Breast epithelium (tissue), 4 donors: ENCODE data around the gene PEX16. TPM values are rescaled to one million over a fixed set of nuclear protein-coding genes. Genes with fewer than 3 reads are reported as not detected.

Experiments used
- DNase-seq, 2 donors: peaks; one replicate each; pipeline ENCODE4 v3.0.0-alpha.2; 2019; ENCODE audit warnings: low spot score in 2 of 2
- H3K27ac ChIP-seq, 2 donors: fragments of 200-600 bp; sonication (generic) in 1 of 2; one replicate each; pipeline ENCODE4 v1.5.1; 2016 to 2019; ENCODE audit warnings: mild to moderate bottlenecking in 1 of 2
- H3K27me3 ChIP-seq, 2 donors: fragments of 200-600 bp; sonication (generic) in 1 of 2; one replicate each; pipeline versions ENCODE4 v1.5.1 to v1.6.0; 2017 to 2019; ENCODE audit warnings: control low read depth in 1 of 2, mild to moderate bottlenecking in 1 of 2
- H3K36me3 ChIP-seq: fragments of 200-600 bp; one replicate; pipeline ENCODE4 v1.5.1; 2019
- H3K4me1 ChIP-seq, 2 donors: fragments of 200-600 bp; sonication (generic); one replicate each; pipeline ENCODE4 v1.5.1; 2016 to 2019; ENCODE audit warnings: control low read depth in 1 of 2
- H3K4me3 ChIP-seq, 3 donors: fragments of 200-600 bp; sonication (generic); 1 replicate in 2 of 3; 2 replicates in 1 of 3; pipeline ENCODE4 v1.5.1; 2016 to 2019; ENCODE audit warnings: mild to moderate bottlenecking in 3 of 3, moderate library complexity in 2 of 3
- H3K9me3 ChIP-seq, 2 donors: fragments of 200-600 bp; sonication (generic) in 1 of 2; one replicate each; pipeline ENCODE4 v1.5.1; 2016 to 2019; ENCODE audit warnings: control low read depth in 1 of 2
- CTCF ChIP-seq, 3 donors: fragments of 450-650 bp; IDR thresholded peaks; one replicate each; pipeline ENCODE4 v1.5.1; 2016 to 2017; ENCODE audit warnings: antibody characterized with exemption in 3 of 3, mild to moderate bottlenecking in 3 of 3, moderate library complexity in 3 of 3
- POLR2A ChIP-seq: fragments of 450-650 bp; IDR thresholded peaks from one replicate; pipeline ENCODE4 v1.6.1; 2016; ENCODE audit warnings: antibody characterized with exemption, mild to moderate bottlenecking, moderate library complexity
- POLR2AphosphoS5 ChIP-seq, 3 donors: sonication (generic); formaldehyde crosslinking; IDR thresholded peaks; one replicate each; pipeline ENCODE4 v1.6.1; 2017; ENCODE audit warnings: antibody characterized with exemption in 3 of 3
- intact Hi-C: fragments of 100-400 bp; cut with DNase I; formaldehyde crosslinking; loops from one replicate; pipeline ENCODE4 v1.15.1; 2023; ENCODE audit warnings: low total_unique reads
- total RNA-seq, 3 donors: library from RNA; depleted of rRNA; stranded (reverse); fragments of >200 nt; gene quantifications; one replicate each; pipeline ENCODE4 v1.1.0, GENCODE V29; 2016

PEX16 gene
- total RNA-seq = 10 to 100 TPM; 22.1 to 32.8 (median 25.6) TPM

GRCh38 chr11:45917623-45918330, at the start of gene PEX16:
PEX16 (minus strand) TSS chr11:45917877; CDS start chr11:45917811, 66 bp downstream.
- peak; percentile 95 to 99 for DNase-seq
- H3K4me3 ChIP-seq = peak within 1 kb of the TSS; percentile 96 to 100 (median 98)
- peak; percentile 94 to 96 (median 95) for TF ChIP-seq POLR2AphosphoS5 (IDR thresholded peaks at IDR 0.05)
- no peak for TF ChIP-seq CTCF (IDR thresholded peaks at IDR 0.05)
- peak; percentile 71 for TF ChIP-seq POLR2A
- no peaks in the 10 kb centered on the region for H3K27me3 ChIP-seq
- H3K4me1 ChIP-seq = peaks cover 0 to 19% of the 10 kb centered on the region in 2 donors
- no peaks in the 10 kb centered on the region for H3K9me3 ChIP-seq
- intact Hi-C loops = no loop called here
- peak within 1 kb of the TSS; percentile 93 to 98 for H3K27ac ChIP-seq
- peaks cover 9% of the 10 kb centered on the region for H3K36me3 ChIP-seq

- intact Hi-C loops = no loop called here
- DNase-seq = peak; percentile 56 to 57
- no peak overlapping the region for H3K4me3 ChIP-seq
- no peaks in the 10 kb centered on the region for H3K27me3 ChIP-seq
- no peaks in the 10 kb centered on the region for H3K9me3 ChIP-seq
- peak; percentile 82 to 91 (median 87) for TF ChIP-seq CTCF (IDR thresholded peaks at IDR 0.05)
- TF ChIP-seq POLR2AphosphoS5 (IDR thresholded peaks at IDR 0.05) = peak in 1 of 3 donors; percentile 41
- no peak for TF ChIP-seq POLR2A
- H3K36me3 ChIP-seq = no peaks in the 10 kb centered on the region
- H3K4me1 ChIP-seq = no peaks in the 10 kb centered on the region
- H3K27ac ChIP-seq = peak overlapping the region; percentile 27 to 56
Measured at GRCh38 chr11:45964911-45965389, 47.3 kb upstream of the PEX16 start.

- H3K36me3 ChIP-seq = no peaks in the 10 kb centered on the region
- intact Hi-C loops = no loop called here
- no peak overlapping the region for H3K4me3 ChIP-seq
- peak overlapping the region in 1 of 2 donors; percentile 35 for H3K27ac ChIP-seq
- H3K4me1 ChIP-seq = no peaks in the 10 kb centered on the region
- DNase-seq = no peak
- TF ChIP-seq POLR2A (no peak), POLR2AphosphoS5 (IDR thresholded peaks at IDR 0.05) (no peak), CTCF (IDR thresholded peaks at IDR 0.05) (no peak)
- no peaks in the 10 kb centered on the region for H3K9me3 ChIP-seq
- no peaks in the 10 kb centered on the region for H3K27me3 ChIP-seq
Measured at GRCh38 chr11:45961751-45962240, 44.1 kb upstream of the PEX16 start.

- no peak for DNase-seq
- Histone ChIP-seq H3K9me3 (no peaks in the 10 kb centered on the region), H3K27me3 (no peaks in the 10 kb centered on the region), H3K4me1 (no peaks in the 10 kb centered on the region), H3K4me3 (no peak overlapping the region), H3K27ac (peak overlapping the region in 1 of 2 donors; percentile 48), H3K36me3 (no peaks in the 10 kb centered on the region)
- no peak for TF ChIP-seq POLR2AphosphoS5 (IDR thresholded peaks at IDR 0.05)
- TF ChIP-seq CTCF (IDR thresholded peaks at IDR 0.05) = no peak
- no peak for TF ChIP-seq POLR2A
- intact Hi-C loops = no loop called here
Measured at GRCh38 chr11:45960387-45961095, 42.9 kb upstream of the PEX16 start.

GRCh38 chr11:45959851-45960250, 42.2 kb upstream of the PEX16 start:
- Histone ChIP-seq H3K4me1 (no peaks in the 10 kb centered on the region), H3K36me3 (no peaks in the 10 kb centered on the region), H3K9me3 (no peaks in the 10 kb centered on the region), H3K27me3 (no peaks in the 10 kb centered on the region), H3K27ac (no peak overlapping the region), H3K4me3 (no peak overlapping the region)
- TF ChIP-seq POLR2AphosphoS5 (IDR thresholded peaks at IDR 0.05) = no peak
- TF ChIP-seq CTCF (IDR thresholded peaks at IDR 0.05) = no peak
- TF ChIP-seq POLR2A = no peak
- intact Hi-C loops = no loop called here
- DNase-seq = no peak
